GM23338 (cell line): Measurements from ENCODE around the gene SYNE1. TPM values are rescaled to one million over a fixed set of nuclear protein-coding genes. Genes with fewer than 3 reads are reported as not detected.
A peak's percentile ranks its signal among the peaks of the same experiment; 100 is the strongest.

Experiments
- ATAC-seq: fragments of 200-7000 bp; cut with Tn5 transposase; 3 replicates; pipeline ENCODE4 v1.9.1; 2020
- DNase-seq: peaks from one replicate; pipeline ENCODE4 v3.0.0-alpha.2; 2015; ENCODE audit warnings: low spot score
- H2AFZ ChIP-seq: fragments of 200-600 bp; sonication (generic); 2 replicates; pipeline ENCODE4 v1.8.0; 2016; ENCODE audit warnings: antibody characterized with exemption, mild to moderate bottlenecking, moderate library complexity
- H3F3A ChIP-seq: fragments of 200-600 bp; sonication (generic); replicated peaks from 2 replicates; pipeline ENCODE4 v1.8.0; 2017; ENCODE audit warnings: antibody characterized with exemption, mixed run types, low read depth
- H3K27ac ChIP-seq: fragments of 200-600 bp; sonication (generic); 2 replicates; pipeline ENCODE4 v1.6.1; 2016; ENCODE audit warnings: low read depth
- H3K27me3 ChIP-seq: fragments of 200-600 bp; sonication (generic); 2 replicates; pipeline ENCODE4 v1.8.0; 2016; ENCODE audit warnings: mild to moderate bottlenecking, mixed run types, moderate library complexity; ENCODE audit not compliant: insufficient read depth
- H3K36me3 ChIP-seq: fragments of 200-600 bp; sonication (generic); 2 replicates; pipeline ENCODE4 v1.8.0; 2016; ENCODE audit warnings: mild to moderate bottlenecking; ENCODE audit not compliant: insufficient read depth
- H3K4me1 ChIP-seq: fragments of 200-600 bp; sonication (generic); 2 replicates; pipeline ENCODE4 v1.8.0; 2016; ENCODE audit warnings: mild to moderate bottlenecking, moderate library complexity; ENCODE audit not compliant: insufficient read depth
- H3K4me2 ChIP-seq: fragments of 200-600 bp; sonication (generic); 2 replicates; pipeline ENCODE4 v1.7.1; 2017; ENCODE audit warnings: mixed run types
- H3K4me3 ChIP-seq: fragments of 200-600 bp; sonication (generic); 2 replicates; pipeline ENCODE4 v1.6.1; 2016; ENCODE audit warnings: mixed run types
- H3K79me2 ChIP-seq: fragments of 200-600 bp; sonication (generic); replicated peaks from 2 replicates; pipeline ENCODE4 v1.8.0; 2017; ENCODE audit warnings: mild to moderate bottlenecking; ENCODE audit not compliant: insufficient read depth
- H3K9me2 ChIP-seq: fragments of 200-600 bp; sonication (generic); 2 replicates; pipeline ENCODE4 v1.8.0; 2017; ENCODE audit not compliant: insufficient read depth
- H4K20me1 ChIP-seq: fragments of 200-600 bp; sonication (generic); replicated peaks from 2 replicates; pipeline ENCODE4 v1.8.0; 2017; ENCODE audit warnings: mild to moderate bottlenecking; ENCODE audit not compliant: insufficient read depth
- H3K27ac Mint-ChIP-seq: 2 replicates; pipeline ENCODE4 v1.8.0; 2020; ENCODE audit warnings: inconsistent platforms, mild to moderate bottlenecking, moderate library complexity, mixed read lengths
- H3K27me3 Mint-ChIP-seq: 3 replicates; pipeline ENCODE4 v1.8.0; 2022; ENCODE audit warnings: low read depth, mild to moderate bottlenecking, moderate library complexity, mixed read lengths, inconsistent platforms; ENCODE audit not compliant: insufficient read depth, poor library complexity
- H3K36me3 Mint-ChIP-seq: 3 replicates; pipeline ENCODE4 v1.8.0; 2021; ENCODE audit warnings: low read depth, mild to moderate bottlenecking, inconsistent platforms, moderate library complexity, mixed read lengths
- H3K4me1 Mint-ChIP-seq: 3 replicates; pipeline ENCODE4 v1.8.0; 2020; ENCODE audit warnings: mild to moderate bottlenecking, inconsistent platforms, mixed read lengths
- H3K4me3 Mint-ChIP-seq: 3 replicates; pipeline ENCODE4 v1.8.0; 2021; ENCODE audit warnings: moderate library complexity, mild to moderate bottlenecking, inconsistent platforms, mixed read lengths
- H3K9me3 Mint-ChIP-seq: 3 replicates; pipeline ENCODE4 v1.8.0; 2020; ENCODE audit warnings: moderate library complexity, mild to moderate bottlenecking, inconsistent platforms, mixed read lengths
- CREB1 ChIP-seq: fragments of 250-450 bp; sonication (Bioruptor Pico); IDR thresholded peaks from 2 replicates; pipeline ENCODE4 v1.5.0; 2020; ENCODE audit warnings: low read depth, mild to moderate bottlenecking, moderate library complexity
- CTCF ChIP-seq, 2 experiments: fragments of 200-600 bp in 1 of 2; sonication (generic) in 1 of 2; conservative IDR thresholded peaks; 2 replicates each; pipeline versions ENCODE4 v1.5.1 to v1.6.1; 2016 to 2017; ENCODE audit warnings: antibody characterized with exemption in 2 of 2, low read depth in 2 of 2, mild to moderate bottlenecking in 2 of 2, moderate library complexity in 1 of 2
- JUNB ChIP-seq: IDR thresholded peaks from one replicate; pipeline ENCODE4 v1.6.1; 2016; ENCODE audit warnings: antibody characterized with exemption; ENCODE audit not compliant: unreplicated experiment
- POLR2AphosphoS5 ChIP-seq: IDR thresholded peaks from 2 replicates; pipeline ENCODE4 v1.6.1; 2016; ENCODE audit warnings: antibody characterized with exemption, low read depth
- ZNF114 ChIP-seq: fragments of 250-450 bp; sonication (Bioruptor Pico); IDR thresholded peaks from 2 replicates; pipeline ENCODE4 v1.5.0; 2020; ENCODE audit warnings: mild to moderate bottlenecking, moderate library complexity
- ZNF331 ChIP-seq: fragments of 250-450 bp; sonication (Bioruptor Pico); IDR thresholded peaks from 2 replicates; pipeline ENCODE4 v1.5.0; 2020; ENCODE audit warnings: low read depth, mild to moderate bottlenecking, moderate library complexity
- polyA plus RNA-seq: library from polyadenylated mRNA; unstranded; fragments of >200 nt; fragmentation: Nextera tagmentation; extraction: Ambion mirVana; gene quantifications from 2 replicates; pipeline ENCODE4 v1.2.1, GENCODE V29; 2016
- total RNA-seq: library from RNA; depleted of rRNA; stranded (reverse); fragments of >200 nt; shearing (Covaris generic); gene quantifications from 2 replicates; pipeline ENCODE4 v1.2.3, GENCODE V29; 2014
- TF ChIP-seq, protein P1 (sequence below): IDR thresholded peaks from 2 replicates; pipeline ENCODE4 v1.6.1; 2016; ENCODE audit warnings: antibody characterized with exemption
- TF ChIP-seq, protein P2 (sequence below): fragments of 250-450 bp; sonication (Bioruptor Pico); IDR thresholded peaks from 2 replicates; pipeline ENCODE4 v1.5.0; 2020; ENCODE audit warnings: mild to moderate bottlenecking, moderate library complexity
- TF ChIP-seq, protein P3 (sequence below): IDR thresholded peaks from one replicate; pipeline ENCODE4 v1.6.1; 2018; ENCODE audit warnings: antibody characterized with exemption; ENCODE audit not compliant: unreplicated experiment

Gene SYNE1
- total and polyA plus RNA-seq, 2 experiments from 2014 or later: 3.9 to 13.6 TPM

DNA sequence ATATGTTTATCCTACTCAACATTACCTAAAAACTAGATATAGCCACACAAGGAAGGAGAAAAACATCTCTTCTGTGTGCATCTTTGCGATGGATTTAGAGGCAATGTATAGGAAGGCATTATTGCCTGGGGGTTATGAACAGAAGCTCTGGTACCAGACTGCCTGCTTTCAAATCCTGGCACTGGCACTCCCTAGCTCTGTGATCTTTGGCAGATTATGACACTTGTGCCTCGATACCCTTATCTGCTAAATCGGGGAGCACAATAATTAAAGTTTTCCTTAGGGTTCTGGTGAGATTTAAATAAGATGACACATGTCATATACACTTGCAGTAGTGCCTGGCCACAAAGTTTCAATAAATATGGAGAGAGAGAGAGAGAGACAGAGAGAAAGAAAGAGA is 53.3 kb downstream of the SYNE1 start (continued):
- TF ChIP-seq ZNF331: no peak
- no peak for TF ChIP-seq POLR2AphosphoS5
- TF ChIP-seq ZNF114 (CRISPR knock-in tag): no peak

DNA sequence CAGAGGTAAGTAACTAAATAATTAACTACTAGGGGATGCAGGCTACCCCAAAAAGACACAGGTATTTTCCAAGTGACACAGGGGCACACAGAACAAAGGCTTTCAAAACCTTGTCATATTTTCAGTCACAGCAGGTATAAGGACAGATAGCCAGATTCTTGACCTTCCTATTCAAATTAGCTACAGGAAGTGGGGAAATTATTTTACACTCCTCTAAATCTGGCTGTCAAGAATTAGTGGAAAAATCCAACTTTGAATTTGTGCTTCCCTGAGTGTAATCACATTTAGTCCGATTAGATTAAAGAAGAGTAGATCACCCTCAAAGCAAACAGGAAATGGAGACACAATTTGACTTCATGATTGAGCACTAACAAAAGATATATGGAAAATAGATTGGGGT is 60.6 kb downstream of the SYNE1 start:
- no peaks in the 10 kb centered on the region for H3K36me3 Mint-ChIP-seq
- no peak for DNase-seq
- Histone ChIP-seq H4K20me1 (no peaks in the 10 kb centered on the region), H3K36me3 (no peaks in the 10 kb centered on the region), H3K9me2 (no peaks in the 10 kb centered on the region), H3K27me3 (no peaks in the 10 kb centered on the region), H3K4me2 (no peak overlapping the region), H3F3A (no peaks in the 10 kb centered on the region), H2AFZ (no peak overlapping the region), H3K4me1 (peaks cover 13% of the 10 kb centered on the region; the same call in 1 of the 2 replicates), H3K79me2 (no peaks in the 10 kb centered on the region), H3K4me3 (no peak overlapping the region), H3K27ac (no peak overlapping the region)
- no peak for ATAC-seq
- TF ChIP-seq, protein P1, sequence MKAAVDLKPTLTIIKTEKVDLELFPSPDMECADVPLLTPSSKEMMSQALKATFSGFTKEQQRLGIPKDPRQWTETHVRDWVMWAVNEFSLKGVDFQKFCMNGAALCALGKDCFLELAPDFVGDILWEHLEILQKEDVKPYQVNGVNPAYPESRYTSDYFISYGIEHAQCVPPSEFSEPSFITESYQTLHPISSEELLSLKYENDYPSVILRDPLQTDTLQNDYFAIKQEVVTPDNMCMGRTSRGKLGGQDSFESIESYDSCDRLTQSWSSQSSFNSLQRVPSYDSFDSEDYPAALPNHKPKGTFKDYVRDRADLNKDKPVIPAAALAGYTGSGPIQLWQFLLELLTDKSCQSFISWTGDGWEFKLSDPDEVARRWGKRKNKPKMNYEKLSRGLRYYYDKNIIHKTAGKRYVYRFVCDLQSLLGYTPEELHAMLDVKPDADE: no peak
- TF ChIP-seq JUNB (no peak), CREB1 (CRISPR knock-in tag) (no peak), CTCF (conservative IDR thresholded peaks at IDR 0.05; ENCODE audit: low read depth in 2 of 2) (no peak)
- TF ChIP-seq, protein P2, sequence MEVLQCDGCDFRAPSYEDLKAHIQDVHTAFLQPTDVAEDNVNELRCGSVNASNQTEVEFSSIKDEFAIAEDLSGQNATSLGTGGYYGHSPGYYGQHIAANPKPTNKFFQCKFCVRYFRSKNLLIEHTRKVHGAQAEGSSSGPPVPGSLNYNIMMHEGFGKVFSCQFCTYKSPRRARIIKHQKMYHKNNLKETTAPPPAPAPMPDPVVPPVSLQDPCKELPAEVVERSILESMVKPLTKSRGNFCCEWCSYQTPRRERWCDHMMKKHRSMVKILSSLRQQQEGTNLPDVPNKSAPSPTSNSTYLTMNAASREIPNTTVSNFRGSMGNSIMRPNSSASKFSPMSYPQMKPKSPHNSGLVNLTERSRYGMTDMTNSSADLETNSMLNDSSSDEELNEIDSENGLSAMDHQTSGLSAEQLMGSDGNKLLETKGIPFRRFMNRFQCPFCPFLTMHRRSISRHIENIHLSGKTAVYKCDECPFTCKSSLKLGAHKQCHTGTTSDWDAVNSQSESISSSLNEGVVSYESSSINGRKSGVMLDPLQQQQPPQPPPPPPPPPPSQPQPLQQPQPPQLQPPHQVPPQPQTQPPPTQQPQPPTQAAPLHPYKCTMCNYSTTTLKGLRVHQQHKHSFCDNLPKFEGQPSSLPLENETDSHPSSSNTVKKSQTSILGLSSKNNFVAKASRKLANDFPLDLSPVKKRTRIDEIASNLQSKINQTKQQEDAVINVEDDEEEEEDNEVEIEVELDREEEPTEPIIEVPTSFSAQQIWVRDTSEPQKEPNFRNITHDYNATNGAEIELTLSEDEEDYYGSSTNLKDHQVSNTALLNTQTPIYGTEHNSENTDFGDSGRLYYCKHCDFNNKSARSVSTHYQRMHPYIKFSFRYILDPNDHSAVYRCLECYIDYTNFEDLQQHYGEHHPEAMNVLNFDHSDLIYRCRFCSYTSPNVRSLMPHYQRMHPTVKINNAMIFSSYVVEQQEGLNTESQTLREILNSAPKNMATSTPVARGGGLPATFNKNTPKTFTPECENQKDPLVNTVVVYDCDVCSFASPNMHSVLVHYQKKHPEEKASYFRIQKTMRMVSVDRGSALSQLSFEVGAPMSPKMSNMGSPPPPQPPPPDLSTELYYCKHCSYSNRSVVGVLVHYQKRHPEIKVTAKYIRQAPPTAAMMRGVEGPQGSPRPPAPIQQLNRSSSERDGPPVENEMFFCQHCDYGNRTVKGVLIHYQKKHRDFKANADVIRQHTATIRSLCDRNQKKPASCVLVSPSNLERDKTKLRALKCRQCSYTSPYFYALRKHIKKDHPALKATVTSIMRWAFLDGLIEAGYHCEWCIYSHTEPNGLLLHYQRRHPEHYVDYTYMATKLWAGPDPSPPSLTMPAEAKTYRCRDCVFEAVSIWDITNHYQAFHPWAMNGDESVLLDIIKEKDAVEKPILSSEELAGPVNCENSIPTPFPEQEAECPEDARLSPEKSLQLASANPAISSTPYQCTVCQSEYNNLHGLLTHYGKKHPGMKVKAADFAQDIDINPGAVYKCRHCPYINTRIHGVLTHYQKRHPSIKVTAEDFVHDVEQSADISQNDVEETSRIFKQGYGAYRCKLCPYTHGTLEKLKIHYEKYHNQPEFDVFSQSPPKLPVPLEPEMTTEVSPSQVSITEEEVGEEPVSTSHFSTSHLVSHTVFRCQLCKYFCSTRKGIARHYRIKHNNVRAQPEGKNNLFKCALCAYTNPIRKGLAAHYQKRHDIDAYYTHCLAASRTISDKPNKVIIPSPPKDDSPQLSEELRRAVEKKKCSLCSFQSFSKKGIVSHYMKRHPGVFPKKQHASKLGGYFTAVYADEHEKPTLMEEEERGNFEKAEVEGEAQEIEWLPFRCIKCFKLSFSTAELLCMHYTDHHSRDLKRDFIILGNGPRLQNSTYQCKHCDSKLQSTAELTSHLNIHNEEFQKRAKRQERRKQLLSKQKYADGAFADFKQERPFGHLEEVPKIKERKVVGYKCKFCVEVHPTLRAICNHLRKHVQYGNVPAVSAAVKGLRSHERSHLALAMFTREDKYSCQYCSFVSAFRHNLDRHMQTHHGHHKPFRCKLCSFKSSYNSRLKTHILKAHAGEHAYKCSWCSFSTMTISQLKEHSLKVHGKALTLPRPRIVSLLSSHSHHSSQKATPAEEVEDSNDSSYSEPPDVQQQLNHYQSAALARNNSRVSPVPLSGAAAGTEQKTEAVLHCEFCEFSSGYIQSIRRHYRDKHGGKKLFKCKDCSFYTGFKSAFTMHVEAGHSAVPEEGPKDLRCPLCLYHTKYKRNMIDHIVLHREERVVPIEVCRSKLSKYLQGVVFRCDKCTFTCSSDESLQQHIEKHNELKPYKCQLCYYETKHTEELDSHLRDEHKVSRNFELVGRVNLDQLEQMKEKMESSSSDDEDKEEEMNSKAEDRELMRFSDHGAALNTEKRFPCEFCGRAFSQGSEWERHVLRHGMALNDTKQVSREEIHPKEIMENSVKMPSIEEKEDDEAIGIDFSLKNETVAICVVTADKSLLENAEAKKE (CRISPR knock-in tag): no peak
- TF ChIP-seq, protein P3, sequence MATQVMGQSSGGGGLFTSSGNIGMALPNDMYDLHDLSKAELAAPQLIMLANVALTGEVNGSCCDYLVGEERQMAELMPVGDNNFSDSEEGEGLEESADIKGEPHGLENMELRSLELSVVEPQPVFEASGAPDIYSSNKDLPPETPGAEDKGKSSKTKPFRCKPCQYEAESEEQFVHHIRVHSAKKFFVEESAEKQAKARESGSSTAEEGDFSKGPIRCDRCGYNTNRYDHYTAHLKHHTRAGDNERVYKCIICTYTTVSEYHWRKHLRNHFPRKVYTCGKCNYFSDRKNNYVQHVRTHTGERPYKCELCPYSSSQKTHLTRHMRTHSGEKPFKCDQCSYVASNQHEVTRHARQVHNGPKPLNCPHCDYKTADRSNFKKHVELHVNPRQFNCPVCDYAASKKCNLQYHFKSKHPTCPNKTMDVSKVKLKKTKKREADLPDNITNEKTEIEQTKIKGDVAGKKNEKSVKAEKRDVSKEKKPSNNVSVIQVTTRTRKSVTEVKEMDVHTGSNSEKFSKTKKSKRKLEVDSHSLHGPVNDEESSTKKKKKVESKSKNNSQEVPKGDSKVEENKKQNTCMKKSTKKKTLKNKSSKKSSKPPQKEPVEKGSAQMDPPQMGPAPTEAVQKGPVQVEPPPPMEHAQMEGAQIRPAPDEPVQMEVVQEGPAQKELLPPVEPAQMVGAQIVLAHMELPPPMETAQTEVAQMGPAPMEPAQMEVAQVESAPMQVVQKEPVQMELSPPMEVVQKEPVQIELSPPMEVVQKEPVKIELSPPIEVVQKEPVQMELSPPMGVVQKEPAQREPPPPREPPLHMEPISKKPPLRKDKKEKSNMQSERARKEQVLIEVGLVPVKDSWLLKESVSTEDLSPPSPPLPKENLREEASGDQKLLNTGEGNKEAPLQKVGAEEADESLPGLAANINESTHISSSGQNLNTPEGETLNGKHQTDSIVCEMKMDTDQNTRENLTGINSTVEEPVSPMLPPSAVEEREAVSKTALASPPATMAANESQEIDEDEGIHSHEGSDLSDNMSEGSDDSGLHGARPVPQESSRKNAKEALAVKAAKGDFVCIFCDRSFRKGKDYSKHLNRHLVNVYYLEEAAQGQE: no peak
- no peaks in the 10 kb centered on the region for H3K9me3 Mint-ChIP-seq
- no peak overlapping the region for H3K4me3 Mint-ChIP-seq
- H3K27ac Mint-ChIP-seq: peak overlapping the region; percentile 58
- H3K4me1 Mint-ChIP-seq: peaks cover 9% of the 10 kb centered on the region; the same call in 2 of the 3 replicates
- H3K27me3 Mint-ChIP-seq: no peaks in the 10 kb centered on the region
